Stimulated activated naive CD8-positive, alpha-beta T cell treated with anti-CD3 and anti-CD28 coated beads, Interleukin-15, amount 100 ng/mL, for 72 hours (primary cell): ENCODE data around the gene B4GALT3.

ENCODE experiments used
- ATAC-seq: fragments of 150-1000 bp; cut with Tn5 transposase; 2 replicates; pipeline ENCODE4 v1.10.0; 2021; ENCODE audit warnings: mild to moderate bottlenecking, moderate library complexity
- DNase-seq, 2 donors: peaks; one replicate each; pipeline ENCODE4 v3.0.0; 2021 to 2022
- H3K27ac Mint-ChIP-seq, 2 donors: one replicate each; pipeline ENCODE4 v1.8.0; 2022; ENCODE audit warnings: mild to moderate bottlenecking in 2 of 2, mixed read lengths in 2 of 2, moderate library complexity in 2 of 2
- H3K27me3 Mint-ChIP-seq: one replicate; pipeline ENCODE4 v1.8.0; 2022; ENCODE audit warnings: mixed read lengths
- H3K4me1 Mint-ChIP-seq: one replicate; pipeline ENCODE4 v1.8.0; 2022; ENCODE audit warnings: mild to moderate bottlenecking, mixed read lengths
- H3K4me3 Mint-ChIP-seq, 2 donors: one replicate each; pipeline ENCODE4 v1.8.0; 2022; ENCODE audit warnings: mild to moderate bottlenecking in 2 of 2, mixed read lengths in 2 of 2, moderate library complexity in 1 of 2
- H3K9me3 Mint-ChIP-seq, 2 donors: one replicate each; pipeline ENCODE4 v1.8.0; 2022; ENCODE audit warnings: mixed read lengths in 2 of 2

The B4GALT3 gene

DNA sequence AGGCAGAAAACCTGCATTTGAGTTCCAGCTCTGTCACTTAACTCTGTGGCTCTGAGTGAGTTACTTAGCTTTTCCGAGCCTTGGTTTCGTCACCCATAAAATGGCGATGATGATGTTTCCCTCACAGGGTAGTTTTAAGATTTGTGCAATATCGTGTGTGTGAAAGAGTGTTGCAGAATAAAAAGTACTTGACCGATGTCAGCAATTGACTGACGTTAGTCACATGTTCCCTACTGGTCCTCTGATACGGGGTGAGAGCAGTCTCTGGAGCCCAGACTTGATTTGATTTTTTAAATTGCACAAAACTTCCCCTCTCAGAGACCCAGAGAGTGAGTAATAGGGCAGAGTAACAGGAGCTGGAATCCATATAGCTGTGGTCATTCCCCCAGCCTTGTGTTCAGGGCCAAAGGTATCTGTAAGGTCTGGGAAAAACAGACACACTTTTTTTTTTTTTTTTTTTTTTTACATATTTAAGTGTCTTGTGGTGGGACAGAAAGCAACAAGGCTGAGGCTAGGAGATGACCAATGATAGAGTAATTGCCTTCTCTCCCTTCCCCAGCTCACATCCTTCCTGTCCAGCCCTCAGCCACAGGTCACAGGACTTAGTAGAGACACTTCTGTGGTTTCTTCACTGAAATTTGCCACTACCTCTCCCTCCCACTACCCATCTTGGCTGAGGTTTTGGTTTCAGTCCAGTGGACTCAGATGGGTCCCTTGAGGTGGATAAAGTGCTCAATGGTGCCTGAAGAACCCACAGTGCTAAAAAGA, 39.8 kb upstream of the B4GALT3 start:
- H3K27me3 Mint-ChIP-seq, result no peaks in the 10 kb centered on the region
- DNase-seq (peak in 1 of 2 donors; percentile 47), ATAC-seq (peak; percentile 74)
- peak overlapping the region; percentile 84 to 85 for H3K27ac Mint-ChIP-seq
- H3K4me3 Mint-ChIP-seq, result peak overlapping the region in 1 of 2 donors; percentile 68
- H3K9me3 Mint-ChIP-seq, result no peaks in the 10 kb centered on the region
- H3K4me1 Mint-ChIP-seq, result peaks cover 60% of the 10 kb centered on the region

DNA sequence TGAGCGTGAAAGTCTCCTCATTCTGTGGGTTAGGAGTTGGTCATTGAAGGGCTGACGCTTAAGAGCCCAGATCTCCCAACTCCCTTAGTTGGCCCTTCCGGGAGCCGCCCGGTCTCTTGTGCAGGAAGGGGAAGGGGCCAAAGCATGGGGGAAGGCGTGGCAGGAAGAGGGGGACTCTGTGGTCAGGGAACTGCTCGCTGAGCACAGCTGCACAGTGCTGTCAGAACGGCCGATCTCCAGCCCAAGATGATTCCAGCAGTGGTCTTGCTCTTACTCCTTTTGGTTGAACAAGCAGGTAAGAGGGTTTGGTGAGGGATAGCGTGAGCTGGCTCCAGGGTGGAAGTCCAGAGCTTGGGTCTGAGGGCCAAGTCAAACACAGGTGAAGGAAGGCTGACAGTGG, 37.8 kb upstream of the B4GALT3 start, which contains the start of gene FCER1G:
Gene FCER1G, plus strand, starts transcription at position 220 of the 400 bp plus-strand sequence. Its CDS starts 27 bp downstream, at position 247.
- H3K4me1 Mint-ChIP-seq, result peaks cover 50% of the 10 kb centered on the region
- H3K27ac Mint-ChIP-seq, result peak within 1 kb of the TSS; percentile 42 to 89
- no peak for ATAC-seq
- H3K9me3 Mint-ChIP-seq, result no peaks in the 10 kb centered on the region
- H3K4me3 Mint-ChIP-seq, result peak within 1 kb of the TSS; percentile 53 to 64
- DNase-seq, result no peak
- no peaks in the 10 kb centered on the region for H3K27me3 Mint-ChIP-seq

DNA sequence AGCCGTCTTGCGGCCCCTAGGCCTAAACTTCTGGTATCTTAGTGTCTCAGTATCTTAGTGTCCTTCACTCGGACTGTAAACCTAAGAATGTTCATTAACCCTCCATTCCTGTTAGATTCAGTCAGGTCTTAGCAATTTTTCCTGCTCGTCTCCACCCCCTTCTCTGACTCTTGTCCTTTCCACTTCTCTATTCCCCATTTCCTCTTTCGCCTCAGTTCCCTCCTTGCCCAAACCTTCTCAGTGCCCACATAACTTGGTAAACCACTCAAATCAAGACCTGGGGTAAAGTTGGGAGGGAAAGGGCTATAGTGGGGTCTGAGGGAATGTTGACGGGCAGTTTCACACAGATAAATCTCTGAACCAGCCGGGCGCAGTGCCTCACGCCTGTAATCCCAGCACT, 37.1 kb upstream of the B4GALT3 start:
- H3K4me1 Mint-ChIP-seq, result peaks cover 50% of the 10 kb centered on the region
- no peak overlapping the region for H3K27ac Mint-ChIP-seq
- DNase-seq, result no peak

DNA sequence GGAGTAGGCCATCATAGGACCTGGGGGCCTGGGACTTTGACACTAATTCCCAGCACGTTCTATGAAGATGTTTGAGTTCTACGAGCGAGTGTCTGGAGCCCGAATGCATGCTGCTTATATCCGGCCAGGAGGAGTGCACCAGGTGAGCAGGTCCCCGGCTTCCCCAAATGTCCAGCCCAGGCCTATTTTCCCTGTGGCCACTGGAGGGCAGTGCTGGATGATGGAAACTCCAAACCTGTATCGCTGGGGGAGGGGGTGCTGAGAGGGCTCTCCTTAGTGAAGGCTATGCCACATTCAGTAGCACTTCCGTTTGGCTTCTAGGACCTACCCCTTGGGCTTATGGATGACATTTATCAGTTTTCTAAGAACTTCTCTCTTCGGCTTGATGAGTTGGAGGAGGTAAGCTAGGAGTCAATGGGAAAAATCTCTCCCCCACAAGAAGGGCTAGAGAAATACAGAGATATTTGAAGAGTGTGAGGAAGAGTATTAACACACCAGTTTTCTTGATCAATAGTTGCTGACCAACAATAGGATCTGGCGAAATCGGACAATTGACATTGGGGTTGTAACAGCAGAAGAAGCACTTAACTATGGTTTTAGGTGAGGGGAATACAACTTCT, 32.6 kb upstream of the B4GALT3 start:
- ATAC-seq, result peak; percentile 94
- peaks cover 34% of the 10 kb centered on the region for H3K4me1 Mint-ChIP-seq
- H3K27me3 Mint-ChIP-seq, result no peaks in the 10 kb centered on the region
- peak; percentile 70 to 78 for DNase-seq
- peak overlapping the region; percentile 83 to 94 for H3K27ac Mint-ChIP-seq
- peak overlapping the region in 1 of 2 donors; percentile 30 for H3K4me3 Mint-ChIP-seq
- no peaks in the 10 kb centered on the region for H3K9me3 Mint-ChIP-seq

More for the DNA sequence above, 37.1 kb upstream of the B4GALT3 start:
- no peak for ATAC-seq
- Mint-ChIP-seq H3K4me3 (no peak overlapping the region), H3K27me3 (no peaks in the 10 kb centered on the region), H3K9me3 (no peaks in the 10 kb centered on the region)

DNA sequence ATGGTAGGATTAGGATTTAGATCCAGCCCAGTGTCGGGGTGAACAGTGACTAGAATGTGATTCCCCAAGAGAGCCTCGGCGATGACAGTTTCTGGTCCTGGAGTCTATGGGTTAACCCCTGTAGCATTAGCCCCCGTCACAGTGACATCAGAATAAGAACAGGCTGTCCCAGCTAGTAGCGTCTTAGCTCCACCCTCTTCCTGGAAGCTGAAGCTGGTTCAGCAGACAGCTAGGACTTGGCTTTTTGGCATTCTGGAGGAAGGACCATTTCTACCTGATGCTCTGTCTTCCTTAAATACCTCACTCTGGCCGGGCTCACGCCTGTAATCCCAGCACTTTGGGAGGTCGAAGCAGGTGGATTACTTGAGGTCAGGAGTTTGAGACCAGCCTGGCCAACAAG, 29.9 kb upstream of the B4GALT3 start:
- Mint-ChIP-seq H3K9me3 (no peaks in the 10 kb centered on the region), H3K27me3 (no peaks in the 10 kb centered on the region), H3K4me1 (peaks cover 50% of the 10 kb centered on the region), H3K4me3 (no peak overlapping the region), H3K27ac (peak overlapping the region in 1 of 2 donors; percentile 52)
- peak; percentile 52 for ATAC-seq
- no peak for DNase-seq

DNA sequence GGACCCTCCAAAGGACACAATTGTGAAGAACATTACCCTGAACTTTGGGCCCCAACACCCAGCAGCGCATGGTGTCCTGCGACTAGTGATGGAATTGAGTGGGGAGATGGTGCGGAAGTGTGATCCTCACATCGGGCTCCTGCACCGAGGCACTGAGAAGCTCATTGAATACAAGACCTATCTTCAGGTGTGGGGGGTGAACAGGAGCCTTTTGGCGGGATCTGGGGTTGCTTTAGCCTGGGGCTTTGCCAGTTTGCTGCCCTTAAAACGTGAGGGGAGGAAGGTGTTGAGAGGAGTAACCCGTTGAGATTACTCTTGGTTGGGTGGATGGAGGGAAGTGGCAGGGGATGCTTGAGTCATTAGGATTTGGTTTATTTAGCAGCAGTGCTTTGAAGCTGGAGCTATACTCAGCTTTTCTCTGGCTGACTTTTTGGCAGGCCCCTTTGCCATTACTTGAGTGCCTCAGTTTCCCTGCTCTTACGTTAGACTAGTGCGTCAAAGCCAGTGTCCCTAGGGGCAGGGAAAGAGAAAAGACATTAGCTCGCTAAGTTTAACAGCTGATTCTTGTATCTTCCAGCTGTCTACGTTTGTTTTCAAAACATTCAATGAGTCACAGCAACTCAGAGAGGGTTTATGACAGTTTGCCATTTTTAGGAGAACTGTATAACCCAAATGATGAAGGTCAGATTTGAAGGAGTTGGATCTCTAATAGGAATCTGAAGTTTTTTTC, 29.3 kb upstream of the B4GALT3 start:
- Mint-ChIP-seq H3K4me1 (peaks cover 54% of the 10 kb centered on the region), H3K27ac (peak overlapping the region in 1 of 2 donors; percentile 48), H3K9me3 (no peaks in the 10 kb centered on the region), H3K27me3 (no peaks in the 10 kb centered on the region), H3K4me3 (no peak overlapping the region)
- DNase-seq (no peak), ATAC-seq (no peak)

DNA sequence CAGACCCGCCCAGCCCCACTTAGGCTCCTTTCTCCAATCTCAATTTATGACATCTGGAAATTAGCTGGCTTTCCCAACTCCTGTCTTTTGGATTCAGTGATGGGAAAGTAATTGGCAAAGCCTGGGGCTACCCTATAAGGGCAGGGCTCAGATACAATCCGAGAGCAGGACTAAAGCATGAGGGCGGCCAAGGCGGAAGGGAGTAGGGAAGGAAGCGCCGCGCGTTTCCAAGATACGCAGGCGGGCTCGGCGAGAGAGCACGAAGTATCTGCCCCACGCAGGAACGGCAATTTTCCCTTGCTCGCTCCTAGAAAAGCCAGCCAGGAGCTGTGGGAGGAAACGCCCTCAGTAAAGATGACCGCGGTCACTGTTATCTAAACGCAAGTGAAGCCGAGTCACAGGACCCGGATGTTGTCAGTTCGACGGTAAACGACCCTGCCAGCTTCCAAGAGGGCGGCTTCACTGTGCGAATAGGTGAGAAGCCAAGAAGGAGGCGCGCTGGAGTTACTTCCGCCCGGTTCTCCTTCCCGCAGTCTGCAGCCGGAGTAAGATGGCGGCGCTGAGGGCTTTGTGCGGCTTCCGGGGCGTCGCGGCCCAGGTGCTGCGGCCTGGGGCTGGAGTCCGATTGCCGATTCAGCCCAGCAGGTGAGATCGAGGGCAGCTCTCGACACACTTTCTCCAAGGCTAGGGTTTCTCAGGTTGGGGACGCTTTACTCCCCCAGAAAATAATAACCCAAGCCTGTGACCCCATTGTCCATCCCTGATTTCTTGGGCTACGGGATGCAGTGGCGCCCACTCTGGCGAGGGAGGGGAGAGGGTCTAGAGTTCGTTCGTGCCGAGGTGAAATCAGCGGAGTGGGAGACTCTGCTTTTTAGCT, 24.8 kb upstream of the B4GALT3 start, which contains the start of gene NDUFS2:
Gene NDUFS2, plus strand, starts transcription at position 532 of the 877 bp plus-strand sequence. Its CDS starts 19 bp downstream, at position 551.
- H3K4me1 Mint-ChIP-seq, result peaks cover 87% of the 10 kb centered on the region

DNA sequence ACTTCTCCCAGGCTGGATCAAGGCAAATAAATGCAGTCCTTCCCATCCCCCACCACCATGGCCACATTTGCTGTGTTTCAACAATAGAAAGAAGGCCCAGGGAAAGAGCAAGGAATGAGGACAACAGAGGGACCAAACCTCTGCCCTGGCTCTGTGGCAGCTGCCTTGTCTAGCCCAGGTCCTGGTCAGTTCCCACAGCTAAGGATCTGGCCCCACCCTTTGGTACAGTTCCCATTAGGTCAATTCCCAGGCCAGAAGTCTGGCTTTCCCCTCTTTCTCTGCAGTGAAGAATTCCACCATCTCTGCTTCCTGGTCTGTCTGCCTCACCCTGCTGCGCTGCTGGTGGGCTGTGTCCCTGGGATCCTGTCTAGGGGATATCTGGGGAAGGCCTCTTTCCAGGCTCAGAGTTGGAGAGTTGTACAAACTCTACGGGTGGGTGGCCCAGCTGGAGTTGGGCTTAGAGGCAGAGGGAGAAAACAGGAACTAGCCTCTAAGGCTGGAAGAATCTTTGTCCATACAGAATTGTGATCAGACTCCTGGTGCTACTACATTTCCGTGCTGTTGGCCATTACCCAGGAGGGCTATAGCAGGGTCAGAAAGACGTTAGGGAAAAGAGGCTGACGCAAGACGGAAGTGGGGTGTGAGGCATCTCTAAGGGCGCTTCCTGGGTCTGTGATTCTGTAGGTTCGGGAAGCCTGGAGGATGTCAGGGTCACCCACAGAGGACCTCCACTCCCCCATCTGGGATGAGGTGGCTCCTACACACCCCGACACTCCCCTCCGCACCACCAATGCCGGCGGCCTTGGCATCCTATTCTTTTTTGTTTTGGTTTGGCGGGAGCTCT, 23.9 kb upstream of the B4GALT3 start:
- no peak for DNase-seq
- ATAC-seq, result no peak

More for the DNA sequence above, 24.8 kb upstream of the B4GALT3 start, which contains the start of gene NDUFS2:
- H3K27me3 Mint-ChIP-seq, result no peaks in the 10 kb centered on the region
- ATAC-seq (peak; percentile 97), DNase-seq (peak; percentile 89 to 95)
- H3K27ac Mint-ChIP-seq, result peak within 1 kb of the TSS; percentile 97 to 98
- H3K4me3 Mint-ChIP-seq, result peak within 1 kb of the TSS; percentile 90 to 91
- H3K9me3 Mint-ChIP-seq, result no peaks in the 10 kb centered on the region

DNA sequence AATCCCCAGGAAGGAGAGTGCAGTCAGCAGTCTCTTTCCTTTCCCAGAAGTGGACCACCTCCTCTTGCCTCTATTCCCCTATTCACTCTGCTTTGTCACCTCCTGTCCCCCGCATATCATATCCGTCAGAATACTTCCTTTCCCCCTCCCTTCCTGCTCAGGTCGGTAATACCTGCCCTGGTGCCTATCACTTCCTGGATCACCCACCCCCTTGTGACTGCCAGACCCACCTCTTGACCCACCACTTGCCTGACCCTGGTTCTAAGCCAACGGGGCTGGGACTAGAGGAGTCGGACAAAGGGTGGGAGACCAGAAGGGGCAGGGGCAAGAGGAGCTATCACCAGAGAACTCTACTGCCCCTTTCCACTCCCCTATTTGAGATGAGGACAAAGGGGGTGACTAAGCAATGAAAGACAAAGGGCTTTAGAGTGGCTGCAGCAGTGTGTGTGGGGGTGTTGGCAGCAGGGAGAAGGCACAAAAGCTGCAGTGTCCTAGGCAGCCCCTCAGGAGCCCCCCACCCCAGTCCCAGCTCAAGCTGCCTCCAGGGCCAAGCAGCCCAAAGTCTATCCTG, 23.2 kb upstream of the B4GALT3 start:
- ATAC-seq (peak; percentile 52), DNase-seq (peak in 1 of 2 donors; percentile 46)
- Mint-ChIP-seq H3K4me1 (peaks cover 87% of the 10 kb centered on the region), H3K9me3 (no peaks in the 10 kb centered on the region), H3K27me3 (no peaks in the 10 kb centered on the region), H3K27ac (peak overlapping the region; percentile 92 to 95), H3K4me3 (peak overlapping the region; percentile 90 to 91)

More for the DNA sequence above, 23.9 kb upstream of the B4GALT3 start:
- peak overlapping the region; percentile 97 to 98 for H3K27ac Mint-ChIP-seq
- H3K4me1 Mint-ChIP-seq, result peaks cover 87% of the 10 kb centered on the region
- peak overlapping the region; percentile 90 to 91 for H3K4me3 Mint-ChIP-seq
- no peaks in the 10 kb centered on the region for H3K9me3 Mint-ChIP-seq
- no peaks in the 10 kb centered on the region for H3K27me3 Mint-ChIP-seq

DNA sequence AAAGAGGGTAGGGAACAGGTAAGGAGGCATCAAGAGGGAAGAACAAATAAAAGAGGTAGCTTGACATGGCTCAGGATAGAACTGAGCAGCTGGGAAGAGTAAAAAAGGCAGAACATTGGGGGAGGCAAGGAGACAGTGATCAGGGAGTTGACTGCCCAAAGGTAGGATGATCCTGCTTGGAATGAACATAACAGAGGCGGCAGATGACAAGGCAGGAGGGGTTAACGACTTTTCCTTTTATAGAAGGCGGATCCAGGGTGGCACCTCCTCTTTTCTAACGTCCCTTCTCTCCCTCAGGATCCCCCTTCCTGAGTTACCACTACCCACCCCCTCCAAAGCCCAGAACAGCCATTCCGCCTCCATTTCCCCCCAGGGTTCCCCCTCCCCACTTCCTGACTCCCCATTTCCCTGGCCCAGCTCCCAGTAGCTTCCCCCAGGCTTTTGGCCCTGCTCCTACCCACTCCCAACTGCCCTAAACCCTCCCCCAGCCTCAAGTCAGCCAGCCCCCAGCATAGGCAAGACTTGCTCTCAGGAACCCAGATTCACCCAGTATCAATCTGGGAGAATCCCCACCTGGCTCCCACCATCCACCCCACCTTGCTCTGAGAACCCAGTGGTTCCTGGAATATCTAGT, 22.3 kb upstream of the B4GALT3 start:
- peak overlapping the region; percentile 92 to 95 for H3K27ac Mint-ChIP-seq
- no peaks in the 10 kb centered on the region for H3K9me3 Mint-ChIP-seq
- H3K4me3 Mint-ChIP-seq, result peak overlapping the region; percentile 90 to 91
- H3K4me1 Mint-ChIP-seq, result peaks cover 88% of the 10 kb centered on the region
- DNase-seq (no peak), ATAC-seq (no peak)
- H3K27me3 Mint-ChIP-seq, result no peaks in the 10 kb centered on the region

DNA sequence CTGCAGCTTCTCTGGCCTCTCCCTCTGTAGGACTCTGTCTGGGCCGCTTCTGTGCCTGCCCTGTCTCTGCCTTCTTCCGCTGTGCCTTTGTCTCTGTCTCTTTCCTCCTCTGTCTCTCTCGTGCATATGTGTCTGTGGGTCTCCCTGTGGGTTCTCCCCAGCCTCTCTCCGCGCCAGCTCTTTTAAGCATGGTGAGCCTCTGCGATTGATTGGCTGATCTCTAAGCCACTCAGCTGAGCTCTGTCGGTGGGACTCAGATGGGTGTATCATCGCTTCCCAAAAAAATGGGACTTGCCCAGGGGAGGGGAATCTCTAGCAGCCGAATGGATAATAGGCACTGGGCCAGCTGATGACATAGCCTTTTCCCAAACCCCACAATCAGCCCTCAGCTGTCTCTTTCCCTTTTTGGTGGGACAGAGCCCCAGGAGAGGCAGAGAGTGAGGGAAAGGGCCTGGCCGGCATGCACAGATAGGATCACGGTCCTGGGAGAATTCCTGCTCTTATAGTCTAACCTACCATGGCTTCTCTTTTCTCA, 21.7 kb upstream of the B4GALT3 start, which contains the start of gene ADAMTS4:
Gene ADAMTS4, minus strand, starts transcription at position 158 of the 535 bp plus-strand sequence. CDS start 427 bp downstream, outside the sequence.
- peak within 1 kb of the TSS; percentile 92 to 95 for H3K27ac Mint-ChIP-seq
- ATAC-seq, result no peak
- H3K4me3 Mint-ChIP-seq, result peak within 1 kb of the TSS; percentile 90 to 91
- H3K9me3 Mint-ChIP-seq, result no peaks in the 10 kb centered on the region
- H3K4me1 Mint-ChIP-seq, result peaks cover 82% of the 10 kb centered on the region
- no peaks in the 10 kb centered on the region for H3K27me3 Mint-ChIP-seq
- no peak for DNase-seq

DNA sequence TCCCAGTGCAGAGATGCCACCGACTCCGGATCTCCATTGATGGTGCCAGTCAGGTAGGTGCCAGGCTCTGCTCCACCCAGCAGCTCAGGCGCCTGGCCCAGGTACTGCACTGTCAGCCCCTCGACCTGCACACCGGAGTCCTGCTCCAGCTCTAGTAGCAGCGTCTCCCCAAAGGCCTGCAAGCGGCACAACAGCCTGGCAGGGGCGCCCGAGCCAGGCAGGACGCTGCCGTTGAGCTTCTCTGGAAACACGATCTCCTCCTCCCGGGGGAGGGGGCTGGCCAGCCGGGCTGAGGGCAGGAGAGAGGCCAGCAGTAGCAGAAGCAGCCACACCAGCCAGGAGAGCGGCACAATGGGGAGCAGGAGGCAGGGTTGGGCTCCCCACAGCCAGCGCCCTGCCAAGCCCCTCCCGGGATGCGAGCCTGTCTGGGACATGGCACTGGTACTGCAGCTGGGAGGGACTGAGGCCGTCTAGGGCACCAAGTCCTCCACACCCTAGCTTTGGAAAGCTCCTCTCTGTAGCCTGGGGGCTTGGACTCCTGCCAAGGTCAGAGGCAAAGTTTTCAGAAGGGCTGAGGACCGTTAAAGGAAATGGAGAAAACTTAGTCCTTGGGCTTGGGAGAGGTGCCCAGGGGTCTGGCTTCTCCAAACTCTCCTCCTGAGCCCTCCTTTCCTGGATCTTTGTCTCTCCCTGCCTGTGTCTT, 21.0 kb upstream of the B4GALT3 start:
- ATAC-seq, result no peak
- Mint-ChIP-seq H3K27ac (peak overlapping the region in 1 of 2 donors; percentile 68), H3K9me3 (no peaks in the 10 kb centered on the region), H3K27me3 (no peaks in the 10 kb centered on the region), H3K4me1 (peaks cover 78% of the 10 kb centered on the region), H3K4me3 (no peak overlapping the region)
- no peak for DNase-seq
